Right hindlimb (tissue), 1 donor: ENCODE measurements around the gene TWNK.

Experiments
- DNase-seq: peaks from one replicate; pipeline ENCODE4 v3.0.0-alpha.2; 2018

Gene TWNK

GRCh38 chr10:101013365-101013825 lies 26.1 kb downstream of the TWNK start:
- DNase-seq, result no peak

DNA sequence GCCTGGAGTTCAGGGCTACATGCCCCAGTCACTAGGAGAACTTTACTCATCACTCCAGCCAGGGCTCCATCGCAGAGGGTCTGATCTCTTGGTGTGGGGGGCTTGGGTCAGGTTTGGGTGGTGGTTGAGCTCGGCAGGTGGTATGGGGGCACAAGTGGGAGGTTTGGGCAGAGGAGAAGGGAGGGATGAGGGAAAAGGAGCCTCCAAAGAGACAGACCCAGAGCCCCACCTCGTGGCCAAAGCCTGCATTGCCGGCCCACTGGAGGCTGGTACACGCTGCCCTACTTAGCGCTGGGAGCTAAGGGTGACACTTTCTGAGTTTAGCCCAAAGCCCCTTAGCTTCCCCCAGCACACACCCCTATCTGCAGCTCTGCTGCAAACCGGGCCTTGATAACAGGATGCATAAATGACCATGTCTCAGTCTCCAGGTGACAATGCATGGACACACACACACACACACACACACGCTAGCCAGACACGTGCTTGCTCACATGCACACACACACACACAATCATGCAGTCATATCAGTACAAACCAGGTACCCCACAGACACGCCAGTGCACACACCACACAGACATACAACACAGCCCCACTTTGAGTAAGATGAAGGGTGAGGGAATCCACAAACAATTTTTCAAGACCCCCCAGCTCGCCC lies 27.0 kb downstream of the TWNK start:
- peak; percentile 87 for DNase-seq

- DNase-seq, result no peak
These were observed 27.7 kb downstream of the TWNK start for GRCh38 chr10:101014966-101015581.

DNA sequence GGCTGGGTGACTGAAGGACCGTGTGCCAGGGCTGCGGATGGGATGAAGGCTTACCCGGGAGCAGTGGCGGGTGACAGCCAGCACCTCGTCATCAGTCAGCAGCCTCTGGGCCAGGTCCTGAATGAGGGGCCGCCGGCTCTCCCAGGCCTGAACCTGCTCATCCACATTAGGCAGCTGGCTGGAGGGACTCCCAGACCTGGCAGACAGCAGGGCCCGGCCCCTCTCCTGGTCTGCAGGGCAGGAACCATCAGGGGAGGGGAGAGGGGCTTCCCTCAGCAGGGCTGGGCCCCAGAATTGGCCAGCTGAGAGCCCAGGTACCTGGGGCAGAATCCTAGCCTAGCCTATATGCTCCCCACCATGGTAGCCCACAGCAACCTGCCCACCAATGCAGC lies 28.2 kb downstream of the TWNK start:
- DNase-seq, result no peak

GRCh38 chr10:101016814-101017213 lies 29.5 kb downstream of the TWNK start:
- DNase-seq, result no peak

GRCh38 chr10:101018118-101018599 lies 30.8 kb downstream of the TWNK start:
- no peak for DNase-seq

DNA sequence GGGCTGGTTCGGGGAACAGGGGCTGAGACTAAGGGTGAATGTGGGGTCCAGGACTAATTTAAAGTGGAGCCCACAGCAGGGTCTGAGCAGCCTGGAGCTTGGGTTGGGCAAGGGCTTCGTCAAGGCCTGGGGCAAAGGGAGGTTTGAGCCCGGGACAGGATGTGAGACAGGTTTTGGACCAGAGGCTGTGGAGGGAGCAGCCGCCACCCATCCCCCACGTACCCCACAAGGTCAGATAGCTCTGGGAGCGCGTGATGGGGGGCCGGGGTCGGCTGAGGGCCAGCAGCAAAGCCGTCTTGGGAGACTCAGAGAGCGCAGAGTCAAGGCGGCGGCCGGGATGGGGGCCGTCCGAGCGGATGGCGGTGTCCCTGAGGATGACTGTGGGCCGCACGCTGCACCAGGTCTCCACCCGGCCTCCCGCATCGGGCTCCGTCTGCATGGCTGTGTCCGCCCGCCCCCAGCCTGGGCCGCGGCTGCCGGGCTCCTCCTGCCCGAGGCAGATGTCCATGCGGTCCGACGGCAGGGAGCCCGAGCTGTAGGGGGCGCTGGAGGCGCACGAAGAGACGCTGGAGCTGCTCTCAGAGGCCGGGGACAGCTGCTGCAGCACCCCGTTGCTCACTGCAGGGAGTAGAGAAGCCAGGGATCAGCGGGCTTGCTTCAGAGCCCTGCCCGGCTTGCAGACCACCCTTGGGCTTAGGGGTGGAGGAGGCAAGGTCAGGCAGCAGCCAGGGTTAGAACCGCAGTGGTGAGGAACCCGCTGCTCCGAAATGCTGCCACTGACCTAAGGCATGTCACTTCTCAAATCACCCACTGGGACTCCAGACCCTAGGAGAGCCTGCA lies 31.5 kb downstream of the TWNK start:
- peak; percentile 87 for DNase-seq

DNA sequence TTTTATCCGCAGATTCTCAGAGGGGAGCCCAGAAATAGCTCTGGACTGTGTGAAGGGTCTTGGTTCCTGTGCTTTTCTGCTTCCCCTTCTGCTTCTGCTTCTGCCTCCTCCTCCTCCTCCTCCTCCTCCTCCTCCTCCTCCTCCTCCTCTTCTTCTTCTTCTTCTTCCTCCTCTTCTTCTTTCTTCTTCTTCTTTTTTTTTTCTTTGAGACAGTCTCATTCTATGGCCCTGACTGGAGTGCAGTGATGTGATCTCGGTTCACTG lies 32.0 kb downstream of the TWNK start:
- DNase-seq, result no peak

DNA sequence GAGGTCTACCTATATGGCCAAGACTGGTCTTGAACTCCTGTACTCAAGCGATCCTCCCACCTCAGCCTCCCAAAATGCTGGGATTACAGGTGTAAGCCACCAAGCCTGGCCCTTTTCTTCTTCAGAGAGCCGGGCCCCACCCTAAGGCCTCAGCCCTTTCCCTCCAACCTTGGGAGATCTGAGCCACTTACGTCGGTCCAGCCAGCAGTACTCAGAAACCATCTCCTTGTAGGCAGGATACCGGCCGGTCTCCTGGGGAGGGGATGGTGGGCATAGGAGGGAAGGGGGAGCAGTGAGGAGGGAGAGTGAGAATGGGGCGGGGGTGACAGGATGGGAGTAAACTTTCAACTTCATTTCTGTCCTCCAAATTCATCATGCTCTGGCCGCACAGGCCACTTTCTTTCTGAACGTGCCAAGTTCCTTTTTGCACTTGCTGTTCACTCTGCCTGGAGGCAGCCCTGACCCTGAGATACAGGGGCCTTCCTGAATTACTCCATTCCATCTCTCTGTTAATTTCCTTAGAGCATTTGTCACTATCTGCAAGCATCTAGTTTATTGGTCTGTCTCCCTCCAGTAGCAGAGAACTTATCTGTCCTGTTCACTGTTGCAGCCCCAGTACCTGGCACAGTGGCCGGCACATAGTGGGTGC lies 33.2 kb downstream of the TWNK start:
- DNase-seq, result no peak

DNA sequence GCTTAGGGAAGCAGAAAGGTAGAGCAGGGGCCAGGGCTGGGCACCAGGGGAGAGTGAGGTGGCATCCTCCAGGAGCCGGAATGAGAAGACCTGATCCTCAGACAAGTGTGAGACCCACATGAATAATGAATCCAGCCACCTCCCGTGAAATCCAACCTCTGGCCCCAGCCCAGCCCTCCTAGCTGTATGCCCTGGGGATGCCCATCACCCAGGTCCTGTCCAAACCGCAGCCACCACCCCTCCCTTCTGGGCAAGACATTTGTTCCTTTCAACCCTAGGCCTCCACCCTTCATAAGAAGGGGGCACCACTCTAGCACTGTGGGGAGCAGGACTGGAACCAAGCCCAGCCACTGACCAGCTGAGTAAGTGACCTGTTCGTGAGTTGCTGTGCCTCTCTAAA lies 33.9 kb downstream of the TWNK start:
- DNase-seq, result no peak

- no peak for DNase-seq
These were observed 34.4 kb downstream of the TWNK start for GRCh38 chr10:101021692-101022251.

- DNase-seq, result no peak
These were observed 35.8 kb downstream of the TWNK start for GRCh38 chr10:101022967-101023705.

DNA sequence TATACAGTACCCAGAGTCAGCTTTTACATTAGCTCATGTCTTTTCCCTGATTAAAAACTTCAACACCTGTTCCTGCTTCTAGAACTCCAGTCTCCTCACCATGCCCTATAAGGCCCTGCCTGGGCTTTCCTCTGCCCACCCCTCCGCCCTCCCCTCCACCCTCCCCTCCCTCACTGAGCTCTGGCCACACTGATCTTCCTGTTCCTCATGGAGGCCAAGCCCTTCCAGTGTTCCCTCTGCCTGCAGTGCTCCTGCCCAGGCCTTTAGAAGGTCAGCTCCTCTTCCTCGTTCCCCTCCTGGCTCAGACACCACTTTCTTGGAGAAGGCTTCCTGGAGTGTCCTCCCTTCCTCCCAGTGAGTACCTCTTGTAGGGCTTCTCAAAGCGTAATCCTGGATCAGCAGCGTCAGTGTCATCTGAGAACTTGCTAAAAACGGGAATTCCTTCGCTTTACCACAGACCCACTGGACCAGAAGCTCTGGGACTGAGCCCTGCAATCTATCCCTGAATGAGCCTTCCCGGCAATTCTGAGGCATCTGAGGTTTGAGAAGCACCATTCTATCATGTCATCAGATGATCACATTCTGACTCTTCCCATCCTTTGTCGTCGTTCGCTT lies 39.9 kb downstream of the TWNK start:
- no peak for DNase-seq

GRCh38 chr10:101028446-101029337 lies 41.3 kb downstream of the TWNK start:
- no peak for DNase-seq

DNA sequence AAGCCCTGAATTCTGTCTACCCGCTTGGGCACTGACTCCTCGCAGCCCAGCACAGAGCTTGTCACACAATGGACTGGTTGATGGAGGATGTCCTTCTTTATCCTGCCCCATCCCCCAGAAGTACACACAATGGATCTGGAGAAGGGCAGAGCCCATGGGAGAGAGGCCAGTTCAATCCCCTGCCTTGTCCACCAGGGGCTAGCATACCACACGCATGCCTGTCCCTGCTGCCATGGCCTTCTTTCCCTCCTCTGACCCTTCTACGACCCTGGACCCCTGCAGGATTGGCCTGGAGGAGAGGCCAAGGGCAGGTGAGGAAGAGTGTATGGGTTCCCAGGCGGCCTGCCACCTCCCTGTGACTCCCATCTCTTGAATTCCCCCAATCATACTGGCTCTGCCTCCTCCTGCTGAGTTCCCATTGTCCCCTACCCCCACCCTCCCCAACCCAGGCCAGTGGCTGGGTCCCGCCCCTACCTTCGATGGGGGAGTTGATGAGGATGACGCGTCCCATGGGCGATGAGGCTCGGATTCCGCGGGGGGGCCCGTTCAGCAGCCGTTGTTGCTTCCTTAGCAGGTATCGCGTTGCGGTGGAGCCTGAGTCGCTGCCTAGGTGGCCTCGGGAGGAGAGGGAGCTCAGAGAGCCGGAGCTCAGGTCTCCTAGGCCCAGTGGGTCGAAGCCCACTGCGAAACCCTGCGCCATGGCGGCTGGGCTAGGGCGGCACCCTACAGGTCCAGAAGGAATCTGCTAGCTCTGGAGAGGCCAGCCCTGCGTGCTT lies 42.4 kb downstream of the TWNK start:
- DNase-seq, result no peak

DNA sequence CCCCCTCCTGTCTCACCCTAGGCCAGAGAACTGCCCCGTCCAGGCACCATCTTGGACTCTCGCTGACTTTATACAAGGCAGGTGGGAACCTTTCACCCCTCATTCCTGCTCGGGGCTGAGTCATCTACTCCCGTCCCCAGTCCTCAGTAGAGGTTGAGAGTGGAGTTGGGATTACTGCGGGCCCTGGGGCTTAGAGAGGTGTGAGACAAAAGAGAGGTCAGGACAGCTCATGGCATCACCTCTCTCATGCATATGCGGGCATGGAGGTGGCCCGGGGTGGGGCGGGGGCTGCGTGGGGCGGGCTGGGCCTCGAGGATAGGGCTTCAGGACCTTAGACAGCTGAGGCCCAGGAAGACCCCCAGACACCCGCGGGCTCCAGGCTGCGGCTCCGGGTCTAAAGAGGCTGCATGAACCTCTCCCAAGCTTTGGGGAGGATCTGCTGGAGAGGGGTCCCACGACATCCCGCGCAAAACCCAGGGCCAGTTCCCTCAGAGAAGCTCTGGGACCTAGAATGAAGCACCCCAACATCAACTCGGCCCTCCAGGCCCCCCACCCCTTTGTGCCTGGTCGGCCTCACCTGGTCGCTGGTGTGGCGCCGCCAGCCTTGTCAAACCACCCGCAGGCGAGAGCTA lies 43.3 kb downstream of the TWNK start:
- no peak for DNase-seq

- peak; percentile 95 for DNase-seq
These were observed 43.9 kb downstream of the TWNK start, which contains the start of the genes PDZD7 and SFXN3 for GRCh38 chr10:101031128-101031795. PDZD7 (minus strand) TSS chr10:101031129; CDS start chr10:101030219, 910 bp downstream. SFXN3 (plus strand) TSS chr10:101031234; CDS start chr10:101034695, 3,461 bp downstream.

DNA sequence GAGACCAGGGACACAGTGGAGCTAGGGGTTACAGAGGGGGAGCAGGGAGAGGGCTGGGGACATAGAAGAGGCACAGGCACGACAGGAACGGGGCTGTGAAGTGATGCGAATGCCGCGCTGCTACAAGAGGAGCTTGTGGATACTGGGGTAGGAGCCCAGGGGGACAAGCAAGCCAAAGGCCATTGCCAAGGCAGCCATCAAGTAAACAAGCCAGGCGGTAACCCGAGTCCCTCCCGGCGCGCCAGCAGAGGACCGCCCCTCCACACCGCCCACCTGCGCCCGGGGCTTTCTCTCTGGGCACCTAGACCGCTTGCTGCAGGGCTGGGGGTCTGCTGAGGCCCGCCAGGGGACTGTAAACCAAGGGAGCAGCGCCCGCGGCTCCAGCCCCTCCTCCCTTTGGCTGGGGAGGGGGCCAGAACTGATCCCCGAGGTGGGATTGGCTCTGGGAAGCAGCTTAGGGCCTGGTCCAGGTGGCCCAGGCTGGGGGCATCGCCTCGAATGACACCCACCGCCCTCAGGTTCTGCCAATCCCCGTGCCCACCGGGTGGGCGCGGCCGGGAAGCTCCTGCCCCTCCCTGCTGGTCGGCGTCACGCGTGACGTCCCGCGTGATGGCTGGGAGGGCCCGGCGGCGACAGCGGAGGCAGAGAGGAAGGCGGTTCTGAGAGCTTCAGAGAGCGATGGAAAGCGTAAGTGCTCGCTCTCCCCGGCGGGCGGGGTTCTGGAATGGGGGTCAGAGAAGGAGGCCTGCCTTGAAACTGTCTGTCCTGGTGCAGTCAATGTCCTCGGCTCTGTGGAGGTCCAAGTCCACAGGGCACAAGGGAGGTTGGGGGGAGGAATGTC lies 44.7 kb downstream of the TWNK start:
- peak; percentile 88 for DNase-seq
